HG02973 (cell line): Measurements from ENCODE around the gene DENND4C.
"Not testable (repeated sequence)": the region's sequence is repeated elsewhere in the genome, so short reads cannot be mapped to it uniquely, and the experiment has no call there.

Source experiments
- ATAC-seq: cut with Tn5 transposase; IDR thresholded peaks from one replicate; pipeline ENCODE4 v1.9.1; 2021; ENCODE audit warnings: moderate library complexity; ENCODE audit not compliant: unreplicated experiment

The DENND4C gene

DNA sequence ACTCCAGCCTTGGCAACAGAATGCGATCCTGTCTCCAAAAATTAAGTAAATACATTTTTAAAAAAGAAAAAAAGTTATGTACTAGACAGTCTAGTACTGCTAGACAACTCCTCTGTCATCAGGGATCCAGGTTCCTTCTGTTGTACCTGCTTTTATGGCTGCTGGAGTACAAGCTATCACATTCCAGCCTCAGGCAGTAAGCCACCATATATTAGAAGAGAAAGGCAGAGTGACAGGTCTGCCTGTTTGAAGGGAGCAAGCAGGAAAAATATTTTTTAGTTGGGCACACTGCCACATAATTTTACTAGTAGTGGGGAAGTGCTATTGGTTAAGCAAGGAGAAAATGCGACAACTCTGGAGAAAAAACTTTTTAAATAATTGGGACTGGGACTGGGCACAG is 138.6 kb downstream of the DENND4C start:
- ATAC-seq, result no peak

DNA sequence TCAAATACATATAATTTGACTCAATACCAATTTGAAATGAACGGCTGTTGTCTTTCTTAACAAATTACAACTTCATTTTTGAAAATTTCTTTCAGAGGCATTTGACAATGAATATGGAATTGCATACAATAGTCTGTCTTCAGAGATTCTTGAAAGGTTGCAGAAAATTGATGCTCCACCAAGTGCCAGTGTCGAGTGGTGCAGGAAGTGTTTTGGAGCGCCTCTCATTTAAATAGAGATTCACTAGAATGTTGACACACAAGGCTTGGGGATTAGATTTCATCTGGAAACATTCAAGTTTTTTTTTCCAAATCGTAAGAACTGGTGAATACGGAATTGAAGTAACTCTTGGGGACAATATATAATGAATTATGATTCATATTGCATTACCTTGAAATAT is 141.4 kb downstream of the DENND4C start:
- no peak for ATAC-seq

DNA sequence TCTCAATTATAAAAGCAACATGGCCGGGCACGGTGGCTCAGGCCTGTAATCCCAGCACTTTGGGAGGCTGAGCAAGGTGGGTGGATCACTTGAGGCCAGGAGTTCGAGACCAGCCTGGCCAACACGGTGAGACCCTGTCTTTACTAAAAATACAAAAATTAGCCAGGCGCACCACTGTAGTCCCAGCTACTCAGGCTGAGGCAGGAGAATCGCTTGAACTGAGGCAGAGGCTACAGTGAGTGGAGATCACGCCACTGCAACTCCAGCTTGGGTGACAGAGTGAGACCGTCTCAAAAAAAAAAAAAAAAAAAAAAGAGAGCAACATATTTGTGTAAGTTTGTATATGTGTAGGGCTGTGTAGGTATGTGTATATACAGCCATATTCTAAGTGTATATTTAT is 142.1 kb downstream of the DENND4C start:
- ATAC-seq, result no peak

DNA sequence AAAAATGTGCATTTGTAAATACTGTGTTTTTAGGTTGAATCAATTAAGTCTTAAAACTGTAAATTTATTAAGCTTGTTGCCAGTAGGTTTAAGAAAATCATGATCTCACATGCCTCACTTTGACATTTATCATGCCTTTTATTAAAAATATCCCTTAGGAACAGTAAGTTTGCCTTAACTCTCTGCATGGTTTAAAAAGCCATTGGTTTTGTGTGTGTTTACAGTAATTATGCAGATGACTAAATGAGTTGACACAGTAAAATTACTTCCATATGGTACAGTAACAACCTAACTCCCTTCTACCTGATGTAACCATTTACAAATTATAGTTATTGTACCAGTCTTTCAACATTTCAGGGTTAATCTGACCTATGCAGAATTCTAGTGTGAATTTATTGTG is 143.0 kb downstream of the DENND4C start:
- ATAC-seq, result no peak

DNA sequence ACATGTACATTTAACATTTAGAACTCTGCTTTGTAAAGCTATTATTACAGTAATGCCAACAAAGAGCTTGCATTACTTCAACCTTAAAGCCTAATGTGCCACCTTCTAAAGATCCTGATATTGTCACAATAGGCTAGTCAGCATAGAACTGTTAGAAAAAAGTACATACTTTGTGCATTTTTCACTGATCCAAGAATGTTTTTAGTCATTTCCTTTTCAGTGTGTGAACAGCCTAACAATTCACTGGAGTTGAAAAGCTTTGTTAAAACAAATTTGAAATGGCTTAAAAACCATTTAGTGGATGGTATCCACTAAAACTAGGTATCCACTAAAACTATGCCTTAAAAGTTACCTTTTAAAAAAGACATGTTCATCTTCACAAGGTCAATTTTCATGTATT is 145.0 kb downstream of the DENND4C start:
- no peak for ATAC-seq

DNA sequence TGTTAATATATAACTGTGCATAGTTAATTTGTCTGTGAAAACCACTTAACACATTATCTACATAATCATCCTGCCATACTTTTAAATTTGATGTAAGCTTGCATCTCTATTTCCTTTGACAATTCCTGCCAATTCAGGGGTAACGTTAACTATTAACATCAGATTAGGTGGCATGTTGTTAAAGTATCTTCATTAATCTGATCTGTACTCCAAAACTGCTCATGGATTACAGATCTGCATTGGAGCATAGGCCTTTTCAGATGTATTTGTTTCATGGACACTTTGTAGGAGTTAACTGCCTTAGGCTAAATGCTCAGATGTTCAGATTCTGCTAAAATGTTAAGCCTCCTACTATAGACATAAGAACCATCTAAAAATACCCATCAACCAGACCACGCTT is 146.4 kb downstream of the DENND4C start:
- ATAC-seq, result no peak

DNA sequence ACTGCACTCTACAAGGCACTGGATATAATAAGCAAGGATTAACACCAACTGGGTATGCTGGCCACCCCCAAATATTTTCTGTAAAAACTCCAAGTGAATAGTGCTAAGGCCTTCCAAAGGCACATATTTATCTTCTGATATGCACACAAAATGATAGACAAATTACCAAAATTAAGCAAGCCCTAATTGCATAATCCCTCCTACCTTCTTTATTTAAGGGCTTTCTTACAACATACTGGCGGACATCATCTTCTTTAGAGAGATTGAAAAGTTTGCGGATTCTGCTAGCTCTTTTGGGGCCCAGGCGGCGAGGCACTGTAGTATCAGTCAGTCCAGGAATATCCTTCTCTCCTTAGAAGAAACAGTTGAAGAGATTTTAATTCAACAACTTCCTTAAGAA is 147.7 kb downstream of the DENND4C start:
- ATAC-seq, result no peak

DNA sequence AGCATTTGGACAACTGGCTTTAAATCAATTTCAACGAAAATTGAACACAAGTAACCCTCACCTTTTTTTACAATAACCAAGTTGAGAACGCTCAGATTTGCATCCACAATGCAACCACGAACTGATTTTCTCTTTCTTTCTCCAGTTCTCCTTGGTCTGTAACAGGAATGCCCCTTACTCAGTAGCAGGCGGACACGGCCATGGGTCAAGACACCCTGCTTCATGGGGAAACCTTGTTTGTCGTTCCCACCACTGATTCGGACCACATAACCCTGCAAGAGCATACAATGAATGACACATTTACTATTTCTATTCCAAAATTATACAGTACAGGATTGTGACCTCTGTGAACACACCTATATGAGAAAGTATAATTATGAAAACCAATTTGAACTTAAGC is 148.2 kb downstream of the DENND4C start:
- no peak for ATAC-seq

DNA sequence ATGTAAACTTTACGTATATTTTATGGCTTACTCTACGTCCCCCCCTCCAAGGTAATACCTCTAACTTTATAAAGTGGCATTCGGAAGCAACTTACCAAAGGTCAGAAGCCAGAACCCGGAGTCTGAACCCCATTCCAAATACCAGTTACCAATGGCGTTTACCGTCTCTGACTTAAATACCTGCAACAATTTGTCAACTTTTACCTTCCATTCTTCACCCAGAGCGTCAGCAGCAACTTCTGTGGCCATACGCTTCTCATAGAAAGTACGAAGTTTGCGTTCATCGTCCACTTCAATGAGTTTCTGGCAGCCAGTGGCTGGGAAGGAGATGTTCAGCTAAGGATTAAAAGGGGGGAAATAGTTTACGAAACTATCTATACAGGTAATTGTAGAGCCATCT is 148.8 kb downstream of the DENND4C start:
- ATAC-seq, result no peak

DNA sequence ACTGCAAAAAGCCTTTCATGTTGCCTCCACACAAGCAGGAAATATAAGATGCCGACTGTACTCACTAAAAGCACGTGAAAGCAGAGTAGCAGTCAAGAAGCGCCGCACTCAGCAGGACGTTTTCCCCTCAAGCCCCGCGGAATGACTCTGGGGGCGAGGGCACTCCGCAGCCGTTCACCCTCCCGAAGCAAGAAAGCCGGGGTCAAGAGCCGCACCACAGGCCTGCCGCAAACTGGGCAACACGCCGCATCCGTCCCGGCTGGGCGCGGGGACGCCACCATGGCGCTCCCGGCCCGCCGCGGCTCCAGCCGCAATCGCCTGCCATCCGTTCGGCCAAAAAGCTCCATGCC is 149.2 kb downstream of the DENND4C start:
- ATAC-seq, result peak; percentile 30

DNA sequence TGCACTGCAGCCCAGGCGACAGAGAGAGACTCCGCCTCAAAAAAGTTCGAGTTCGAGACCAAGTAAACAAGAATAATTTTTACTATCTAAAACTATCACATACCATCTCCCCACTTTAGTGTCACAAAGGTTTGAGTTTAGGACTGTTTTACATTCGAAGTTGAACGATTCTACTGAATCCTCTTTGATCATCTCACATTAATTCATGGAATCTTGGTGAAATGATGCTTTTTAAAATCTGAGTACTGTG is 150.3 kb downstream of the DENND4C start:
- no peak for ATAC-seq

DNA sequence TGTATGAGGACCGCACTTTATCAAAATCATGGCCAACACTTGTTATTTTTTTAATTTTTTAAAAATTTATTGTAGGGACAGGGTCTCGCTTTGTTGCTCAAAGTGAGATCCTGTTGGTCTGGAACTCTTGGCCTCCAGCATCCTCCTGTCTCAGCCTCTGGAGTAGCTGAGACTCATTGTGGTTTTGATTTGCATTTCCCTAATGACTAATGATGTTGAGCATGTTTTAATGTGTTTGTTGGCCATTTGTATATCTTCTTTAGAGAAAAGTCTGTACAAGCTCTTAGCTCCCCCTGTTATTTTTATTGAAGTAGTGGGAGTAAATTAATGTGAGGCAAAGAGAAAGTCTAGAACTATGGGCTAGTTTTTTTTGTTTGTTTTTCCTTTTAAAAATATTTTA is 151.2 kb downstream of the DENND4C start:
- ATAC-seq, result no peak

DNA sequence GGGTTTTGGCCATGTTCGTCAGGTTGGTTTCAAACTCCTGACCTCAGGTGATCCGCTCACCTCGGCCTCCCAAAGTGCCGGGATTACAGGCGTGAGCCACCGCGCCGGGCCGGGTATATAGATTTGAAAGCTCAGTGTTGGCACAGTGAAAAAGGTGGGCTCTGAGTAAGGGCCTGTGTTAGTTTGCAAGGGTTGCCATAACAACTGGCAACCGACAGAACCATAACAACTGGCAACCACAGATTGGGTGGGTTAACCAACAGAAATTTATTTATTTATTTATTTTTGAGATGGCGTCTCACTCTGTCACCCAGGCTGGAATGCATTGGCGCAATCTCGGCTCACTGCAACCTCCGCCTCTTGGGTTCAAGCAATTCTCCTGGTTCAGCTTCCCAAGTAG is 154.7 kb downstream of the DENND4C start:
- ATAC-seq, result not testable (repeated sequence)

DNA sequence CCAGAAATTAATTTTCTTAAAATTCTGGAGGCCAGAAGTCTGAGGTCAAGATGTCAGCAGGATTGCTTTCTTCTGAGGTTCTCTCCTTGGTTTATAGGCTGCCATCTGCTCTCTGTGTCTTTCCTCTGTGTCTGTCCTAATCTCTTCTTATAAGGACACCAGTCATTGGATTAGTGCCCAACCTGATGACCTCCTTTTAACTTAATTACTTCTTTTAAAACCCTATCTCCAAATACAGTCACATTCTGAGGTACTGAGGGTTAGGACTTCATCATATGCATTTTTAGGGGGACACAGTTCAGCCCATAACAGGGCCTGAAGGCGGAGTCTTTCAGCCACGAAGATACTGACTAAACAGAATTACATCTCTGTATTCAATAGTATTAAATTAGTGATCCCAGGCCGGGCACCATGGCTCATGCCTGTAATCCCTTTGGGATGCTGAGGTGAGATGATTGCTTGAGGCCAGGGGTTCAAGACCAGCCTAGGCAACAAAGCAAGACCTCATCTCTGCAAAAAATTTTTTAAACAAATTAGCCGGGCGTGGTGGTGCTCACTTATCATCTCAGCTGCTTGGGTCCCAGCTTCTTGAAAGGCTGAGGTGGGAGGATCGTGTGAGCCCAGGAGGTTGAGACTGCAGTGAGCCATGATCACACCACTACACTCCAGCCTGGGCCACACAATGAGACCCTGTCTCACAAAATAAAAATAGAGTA is 155.5 kb downstream of the DENND4C start:
- ATAC-seq, result no peak

DNA sequence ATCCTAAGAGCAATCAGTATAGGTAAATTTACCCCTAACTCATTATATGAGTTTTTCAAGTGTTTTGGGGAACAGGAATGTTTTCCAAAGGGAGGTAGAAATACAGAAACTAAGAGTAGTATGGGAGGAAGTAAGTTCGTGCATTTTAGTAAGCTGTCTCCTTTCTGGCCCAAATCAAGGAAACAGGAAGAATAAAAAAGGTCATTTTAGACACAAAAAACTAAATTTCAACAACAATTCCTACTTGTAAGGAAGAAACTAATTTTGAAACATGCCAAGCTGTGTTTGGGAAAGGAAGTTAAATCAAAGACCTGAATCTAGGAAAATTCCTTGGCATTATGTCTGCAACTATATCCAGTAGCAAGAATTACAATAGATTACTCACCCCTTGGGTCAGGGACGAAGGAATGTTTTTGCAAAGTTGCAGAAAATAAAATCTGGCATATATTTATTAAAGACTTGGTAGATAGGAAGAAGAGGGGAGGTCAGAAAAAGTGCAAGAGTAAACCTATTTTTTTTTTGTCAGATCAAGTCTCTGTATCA is 156.1 kb downstream of the DENND4C start:
- ATAC-seq, result no peak

DNA sequence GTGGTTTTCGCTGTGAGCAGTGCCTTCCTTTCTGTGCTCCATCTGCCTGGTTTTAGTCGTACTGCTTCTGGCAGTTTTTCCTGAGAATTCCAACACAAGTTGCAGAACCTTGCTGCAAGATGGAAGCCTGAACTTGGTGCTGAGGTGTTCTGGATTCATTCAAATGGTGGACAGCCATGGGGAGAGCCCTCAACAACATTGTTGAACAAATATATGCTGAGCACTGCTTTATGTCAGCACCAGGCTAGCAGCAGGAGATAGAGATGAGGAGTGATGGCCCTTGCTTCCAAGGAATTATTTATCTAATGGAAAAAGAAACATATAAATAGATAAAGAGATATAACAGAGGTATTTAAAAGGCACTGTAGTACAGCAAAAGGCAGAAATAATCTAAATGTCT is 156.8 kb downstream of the DENND4C start:
- ATAC-seq, result no peak

DNA sequence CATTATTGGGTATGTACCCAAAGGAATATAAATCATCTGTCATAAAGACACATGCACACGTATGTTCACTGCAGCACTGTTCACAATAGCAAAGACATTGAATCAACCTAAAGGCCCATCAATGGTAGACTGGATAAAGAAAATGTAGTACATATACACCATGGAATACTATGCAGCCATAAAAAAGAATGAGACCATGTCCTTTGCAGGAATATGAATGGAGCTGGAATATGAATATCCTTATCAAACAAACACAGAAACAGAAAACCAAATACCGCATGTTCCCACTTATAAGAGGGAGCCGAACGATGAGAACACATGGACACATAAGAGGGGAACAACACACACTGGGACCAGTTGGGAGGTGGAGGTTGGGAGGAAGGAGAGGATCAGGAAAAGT is 159.0 kb downstream of the DENND4C start:
- ATAC-seq, result not testable (repeated sequence)

DNA sequence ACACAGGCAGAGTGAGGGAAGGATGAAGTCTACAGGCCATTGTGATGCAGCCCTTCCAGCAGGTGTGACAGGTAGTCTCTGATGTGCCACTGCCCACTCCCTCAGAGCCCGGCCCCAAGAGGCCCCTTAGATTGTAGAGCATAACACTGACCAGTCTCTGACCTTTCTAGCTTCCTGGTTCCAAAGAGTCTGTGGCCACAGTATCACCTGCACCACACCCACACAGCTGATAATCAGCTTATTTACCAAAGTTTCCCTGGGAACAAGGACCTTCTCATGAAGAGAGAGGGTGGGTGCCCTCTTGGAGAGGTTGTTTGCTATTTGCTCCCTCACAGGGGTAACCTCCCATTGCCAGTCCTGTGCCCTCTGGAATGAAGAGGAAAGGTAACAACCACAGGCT is 167.4 kb downstream of the DENND4C start:
- ATAC-seq, result no peak

DNA sequence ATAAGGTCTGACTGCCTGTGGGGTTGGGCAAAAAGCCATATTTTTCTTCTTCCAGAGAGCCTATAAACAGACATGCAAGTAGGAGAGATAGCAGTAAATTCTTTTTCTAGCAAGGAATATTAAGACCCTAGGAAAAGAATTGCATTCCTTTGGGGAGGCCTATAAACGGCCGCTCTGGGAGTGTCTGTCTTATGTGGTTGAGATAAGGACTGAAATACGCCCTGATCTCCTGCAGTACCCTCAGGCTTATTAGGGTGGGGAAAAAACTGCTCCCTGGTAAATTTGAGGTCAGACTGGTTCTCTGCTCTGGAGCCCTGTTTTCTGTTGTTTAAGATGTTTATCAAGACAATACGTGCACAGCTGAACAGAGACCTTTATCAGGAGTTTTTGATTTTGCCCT is 172.7 kb downstream of the DENND4C start:
- ATAC-seq, result not testable (repeated sequence)

DNA sequence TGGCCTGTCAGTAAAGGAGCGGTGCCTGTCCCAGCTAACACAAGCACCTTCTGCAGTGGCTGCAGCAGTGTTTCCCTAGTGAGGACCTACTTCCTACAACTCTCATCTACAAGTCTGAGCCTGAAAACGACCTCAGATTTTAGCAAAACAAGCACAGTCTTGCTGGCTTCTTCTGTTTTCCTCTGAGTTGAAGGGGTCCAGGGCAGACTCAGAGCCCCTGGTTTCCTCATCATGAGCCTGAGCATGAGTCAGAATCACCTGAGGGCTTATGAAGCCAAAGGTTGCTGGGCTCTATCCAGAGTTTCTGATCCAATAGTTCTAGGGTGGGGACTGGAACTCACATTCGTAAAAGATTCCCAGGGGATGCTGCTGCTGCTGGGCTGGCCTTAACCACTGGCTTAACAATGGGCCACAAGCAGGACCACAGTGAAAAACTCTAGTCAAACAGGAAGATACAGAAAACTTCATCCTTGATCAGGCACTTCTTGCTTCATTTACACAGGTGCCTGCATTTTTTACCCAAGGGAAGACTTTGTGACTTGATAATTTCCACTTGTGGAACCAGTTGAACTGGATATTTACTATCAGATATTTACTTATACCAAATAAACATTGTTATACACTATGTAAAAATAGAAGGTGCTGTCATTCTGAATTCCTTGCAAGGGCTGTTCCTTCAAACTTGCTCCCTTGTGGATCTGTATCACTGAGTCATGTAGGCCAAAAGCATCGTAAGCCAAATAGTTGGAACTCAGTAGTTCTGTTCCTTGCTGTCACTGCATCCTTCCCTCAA is 174.0 kb downstream of the DENND4C start:
- ATAC-seq, result no peak

DNA sequence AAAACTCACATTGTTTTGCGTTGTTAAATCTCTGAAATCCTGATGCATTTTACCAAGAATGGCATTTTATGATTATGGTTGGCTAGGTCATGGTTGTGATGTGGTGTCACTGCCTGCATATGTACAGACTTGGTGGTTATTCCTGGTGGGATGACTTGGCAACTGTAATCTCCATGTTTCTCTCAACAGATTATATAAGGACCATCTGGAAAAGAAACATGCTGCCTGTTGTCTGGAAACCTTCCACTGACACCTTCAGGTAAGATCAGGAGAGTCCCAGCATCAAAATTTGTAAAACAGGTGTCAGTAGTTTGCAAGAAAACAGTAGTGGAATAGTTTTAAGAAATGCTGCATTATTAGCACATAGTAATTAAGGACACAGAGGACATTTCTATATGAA is 175.3 kb downstream of the DENND4C start:
- no peak for ATAC-seq

DNA sequence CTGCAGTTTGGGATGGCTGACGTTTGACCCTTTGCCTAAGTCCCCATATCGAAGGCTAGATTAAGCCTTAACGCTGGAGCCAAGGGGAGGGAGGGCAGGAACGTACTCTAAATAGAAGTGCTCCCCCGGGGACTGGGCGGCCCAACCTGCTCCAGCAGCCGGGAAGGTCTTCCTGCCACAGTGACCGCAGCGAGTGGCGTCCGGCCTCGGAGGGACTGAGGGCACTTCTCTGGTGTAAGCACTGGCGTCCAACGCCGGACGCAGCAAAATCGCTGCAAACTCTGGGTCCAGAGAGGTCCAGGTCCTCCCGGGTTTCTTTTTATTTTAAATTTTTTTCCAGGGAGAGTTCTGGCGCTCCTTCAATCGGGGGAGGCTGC is 177.8 kb downstream of the DENND4C start:
- ATAC-seq, result peak; percentile 4
